HepG2 (cell line): ENCODE results near the gene MYO5A. TPM values are rescaled to one million over a fixed set of nuclear protein-coding genes. Genes with fewer than 3 reads are reported as not detected.

Experiments
- ARID5B ChIP-seq: IDR thresholded peaks from 2 replicates; pipeline ENCODE4 v1.4.0; 2020; ENCODE audit warnings: mild to moderate bottlenecking, missing genetic modification reagents
- BRCA1 ChIP-seq: sonication (generic); formaldehyde crosslinking; IDR thresholded peaks from 2 replicates; pipeline ENCODE4 v1.4.0; 2020; ENCODE audit warnings: missing genetic modification reagents
- CREB3 ChIP-seq: sonication (generic); formaldehyde crosslinking; IDR thresholded peaks from 2 replicates; pipeline ENCODE4 v1.5.0; 2020; ENCODE audit warnings: missing genetic modification reagents
- FOXJ3 ChIP-seq: sonication (generic); formaldehyde crosslinking; IDR thresholded peaks from 2 replicates; pipeline ENCODE4 v1.4.0; 2020; ENCODE audit warnings: missing genetic modification reagents, mild to moderate bottlenecking, borderline replicate concordance
- GPN1 ChIP-seq: sonication (generic); formaldehyde crosslinking; IDR thresholded peaks from 2 replicates; pipeline ENCODE4 v1.5.1; 2020; ENCODE audit warnings: missing genetic modification reagents, borderline replicate concordance
- HHEX ChIP-seq: IDR thresholded peaks from 2 replicates; pipeline ENCODE4 v1.6.1; 2016; ENCODE audit warnings: control low read depth
- TERF1 ChIP-seq: sonication (generic); formaldehyde crosslinking; IDR thresholded peaks from 2 replicates; pipeline ENCODE4 v1.8.0; 2022; ENCODE audit warnings: mild to moderate bottlenecking, missing genetic modification reagents, moderate library complexity
- ZBTB2 ChIP-seq: sonication (generic); formaldehyde crosslinking; IDR thresholded peaks from 2 replicates; pipeline ENCODE4 v1.8.0; 2022; ENCODE audit warnings: low read depth, missing genetic modification reagents
- ZFP62 ChIP-seq: sonication (generic); formaldehyde crosslinking; IDR thresholded peaks from 2 replicates; pipeline ENCODE4 v1.4.0; 2020; ENCODE audit warnings: missing genetic modification reagents
- ZFP90 ChIP-seq: sonication (generic); formaldehyde crosslinking; IDR thresholded peaks from 2 replicates; pipeline ENCODE4 v1.8.0; 2022; ENCODE audit warnings: missing genetic modification reagents, mild to moderate bottlenecking, inconsistent platforms, borderline replicate concordance
- ZNF549 ChIP-seq: sonication (generic); formaldehyde crosslinking; IDR thresholded peaks from 2 replicates; pipeline ENCODE4 v1.5.0; 2020; ENCODE audit warnings: missing genetic modification reagents
- ZNF777 ChIP-seq: sonication (generic); formaldehyde crosslinking; IDR thresholded peaks from 2 replicates; pipeline ENCODE4 v1.4.0; 2020; ENCODE audit warnings: missing genetic modification reagents
- ZSCAN31 ChIP-seq: sonication (generic); formaldehyde crosslinking; IDR thresholded peaks from 2 replicates; pipeline ENCODE4 v1.5.0; 2020; ENCODE audit warnings: low read depth, mild to moderate bottlenecking, missing genetic modification reagents
- polyA plus RNA-seq, 8 experiments: library from polyadenylated mRNA; depleted of rRNA in 3 of 8; stranded (reverse) in 7 of 8; unstranded in 1 of 8; fragments of >200 nt; fragmentation: Illumina TruSeq in 4 of 8; extraction: Trizol in 4 of 8; gene quantifications; 2 replicates each; pipeline versions ENCODE4 v1.2.1 to v1.2.3, GENCODE V29; 2011 to 2016; ENCODE audit warnings: low read depth in 4 of 8, missing spikeins in 1 of 8, mixed read lengths in 1 of 8; ENCODE audit not compliant: insufficient read depth in 1 of 8
- total RNA-seq, 5 experiments: library from RNA; depleted of rRNA; stranded (reverse); fragments of >200 nt; fragmentation: Illumina TruSeq; extraction: Trizol; gene quantifications; 2 replicates each; pipeline ENCODE4 v1.2.3, GENCODE V29; 2016; ENCODE audit warnings: low read depth in 1 of 5
- TF ChIP-seq, protein P1 (sequence below): sonication (generic); formaldehyde crosslinking; IDR thresholded peaks from 2 replicates; pipeline ENCODE4 v1.5.1; 2020; ENCODE audit warnings: mild to moderate bottlenecking, missing genetic modification reagents, borderline replicate concordance

The MYO5A gene
- total and polyA plus RNA-seq, 2 of the 13 experiments (the other 11 are each of a cell fraction or from before 2014, with no cell fraction given): 2.8 to 4.8 TPM

DNA sequence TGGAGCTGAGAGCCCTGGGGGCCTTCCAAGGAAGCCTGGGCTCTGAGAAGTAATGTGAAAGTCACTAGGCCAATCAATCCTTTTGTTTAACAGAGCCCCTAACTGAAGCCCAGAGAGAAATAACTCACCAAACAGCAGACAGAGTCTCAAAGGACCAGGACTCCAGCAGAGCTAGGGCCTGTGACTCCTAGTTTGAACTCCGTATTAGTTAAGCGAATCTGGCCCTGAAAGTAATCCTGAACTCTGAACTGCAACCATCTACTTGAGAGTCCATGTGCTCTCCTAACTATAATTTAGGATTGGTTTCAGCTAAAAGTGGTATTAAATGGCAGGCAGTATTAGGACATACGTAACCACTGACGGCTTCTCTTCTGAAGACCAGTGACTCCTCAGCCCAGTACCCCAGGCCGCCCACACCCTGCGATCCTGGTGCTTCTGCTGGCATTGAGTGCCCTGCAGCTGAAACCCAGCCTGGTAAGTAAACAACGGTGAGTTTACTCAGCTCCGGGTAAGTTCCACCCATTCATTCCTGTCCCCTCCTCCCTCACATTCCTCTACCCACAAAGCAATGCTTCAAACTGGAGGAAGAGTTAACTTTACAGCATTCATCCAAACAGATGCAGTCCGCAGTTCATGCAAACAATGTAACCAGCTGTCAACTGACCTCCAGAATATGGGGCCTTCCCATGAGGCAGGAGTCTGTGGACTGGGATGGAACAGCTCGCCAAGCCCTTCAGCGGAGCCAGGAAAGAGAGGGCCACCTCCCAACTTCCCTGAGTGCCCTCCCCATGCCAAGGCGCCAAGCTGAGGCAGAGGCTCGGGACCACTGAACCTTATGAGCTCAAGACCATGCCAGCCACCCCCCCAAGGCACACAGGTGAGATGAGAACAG is 240.4 kb downstream of the MYO5A start (continued):
- TF ChIP-seq, protein P1, sequence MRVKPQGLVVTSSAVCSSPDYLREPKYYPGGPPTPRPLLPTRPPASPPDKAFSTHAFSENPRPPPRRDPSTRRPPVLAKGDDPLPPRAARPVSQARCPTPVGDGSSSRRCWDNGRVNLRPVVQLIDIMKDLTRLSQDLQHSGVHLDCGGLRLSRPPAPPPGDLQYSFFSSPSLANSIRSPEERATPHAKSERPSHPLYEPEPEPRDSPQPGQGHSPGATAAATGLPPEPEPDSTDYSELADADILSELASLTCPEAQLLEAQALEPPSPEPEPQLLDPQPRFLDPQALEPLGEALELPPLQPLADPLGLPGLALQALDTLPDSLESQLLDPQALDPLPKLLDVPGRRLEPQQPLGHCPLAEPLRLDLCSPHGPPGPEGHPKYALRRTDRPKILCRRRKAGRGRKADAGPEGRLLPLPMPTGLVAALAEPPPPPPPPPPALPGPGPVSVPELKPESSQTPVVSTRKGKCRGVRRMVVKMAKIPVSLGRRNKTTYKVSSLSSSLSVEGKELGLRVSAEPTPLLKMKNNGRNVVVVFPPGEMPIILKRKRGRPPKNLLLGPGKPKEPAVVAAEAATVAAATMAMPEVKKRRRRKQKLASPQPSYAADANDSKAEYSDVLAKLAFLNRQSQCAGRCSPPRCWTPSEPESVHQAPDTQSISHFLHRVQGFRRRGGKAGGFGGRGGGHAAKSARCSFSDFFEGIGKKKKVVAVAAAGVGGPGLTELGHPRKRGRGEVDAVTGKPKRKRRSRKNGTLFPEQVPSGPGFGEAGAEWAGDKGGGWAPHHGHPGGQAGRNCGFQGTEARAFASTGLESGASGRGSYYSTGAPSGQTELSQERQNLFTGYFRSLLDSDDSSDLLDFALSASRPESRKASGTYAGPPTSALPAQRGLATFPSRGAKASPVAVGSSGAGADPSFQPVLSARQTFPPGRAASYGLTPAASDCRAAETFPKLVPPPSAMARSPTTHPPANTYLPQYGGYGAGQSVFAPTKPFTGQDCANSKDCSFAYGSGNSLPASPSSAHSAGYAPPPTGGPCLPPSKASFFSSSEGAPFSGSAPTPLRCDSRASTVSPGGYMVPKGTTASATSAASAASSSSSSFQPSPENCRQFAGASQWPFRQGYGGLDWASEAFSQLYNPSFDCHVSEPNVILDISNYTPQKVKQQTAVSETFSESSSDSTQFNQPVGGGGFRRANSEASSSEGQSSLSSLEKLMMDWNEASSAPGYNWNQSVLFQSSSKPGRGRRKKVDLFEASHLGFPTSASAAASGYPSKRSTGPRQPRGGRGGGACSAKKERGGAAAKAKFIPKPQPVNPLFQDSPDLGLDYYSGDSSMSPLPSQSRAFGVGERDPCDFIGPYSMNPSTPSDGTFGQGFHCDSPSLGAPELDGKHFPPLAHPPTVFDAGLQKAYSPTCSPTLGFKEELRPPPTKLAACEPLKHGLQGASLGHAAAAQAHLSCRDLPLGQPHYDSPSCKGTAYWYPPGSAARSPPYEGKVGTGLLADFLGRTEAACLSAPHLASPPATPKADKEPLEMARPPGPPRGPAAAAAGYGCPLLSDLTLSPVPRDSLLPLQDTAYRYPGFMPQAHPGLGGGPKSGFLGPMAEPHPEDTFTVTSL: peak; percentile 94
- no peak for TF ChIP-seq TERF1 (CRISPR knock-in tag)
- TF ChIP-seq ZBTB2 (CRISPR knock-in tag): no peak
- TF ChIP-seq ZNF549 (CRISPR knock-in tag): 0 out of 2 replicates have a peak, but pooled peaks have one; percentile 38
- peak; percentile 54 for TF ChIP-seq HHEX
- peak; percentile 87; the same call in 1 of the 2 replicates for TF ChIP-seq ZFP90 (CRISPR knock-in tag)
- peak; percentile 68; the same call in 1 of the 2 replicates for TF ChIP-seq CREB3 (CRISPR knock-in tag)
- no peak for TF ChIP-seq ZFP62 (CRISPR knock-in tag)
- TF ChIP-seq ZNF777 (CRISPR knock-in tag): no peak; the same call in 1 of the 2 replicates
- peak; percentile 86; the same call in 1 of the 2 replicates for TF ChIP-seq ZSCAN31
- no peak for TF ChIP-seq GPN1 (CRISPR knock-in tag)
- peak; percentile 93 for TF ChIP-seq FOXJ3 (CRISPR knock-in tag)
- peak; percentile 93; the same call in 1 of the 2 replicates for TF ChIP-seq BRCA1 (CRISPR knock-in tag)
- peak; percentile 96 for TF ChIP-seq ARID5B
